ENCODE data around the gene CHST5. TPM values are rescaled to one million over a fixed set of nuclear protein-coding genes. Genes with fewer than 3 reads are reported as not detected.
"Not testable (repeated sequence)": the region's sequence is repeated elsewhere in the genome, so short reads cannot be mapped to it uniquely, and the experiment has no call there.

The CHST5 gene
- total RNA-seq, 1 donor, result 0.09 TPM

- H3K4me3 ChIP-seq (ENCODE audit: low read depth, low read length), result no peak overlapping the region
- peak; percentile 19 for DNase-seq (ENCODE audit: low read depth)
- no peak for TF ChIP-seq CTCF (IDR thresholded peaks at IDR 0.05; ENCODE audit: insufficient read depth, low read length)
These were observed 8.0 kb downstream of the CHST5 start for GRCh38 chr16:75527825-75528299.

GRCh38 chr16:75526032-75526790 lies 9.7 kb downstream of the CHST5 start:
- DNase-seq (ENCODE audit: low read depth), result no peak
- H3K4me3 ChIP-seq (ENCODE audit: low read depth, low read length), result no peak overlapping the region
- TF ChIP-seq CTCF (IDR thresholded peaks at IDR 0.05; ENCODE audit: insufficient read depth, low read length), result no peak

GRCh38 chr16:75519175-75519574 lies 16.7 kb downstream of the CHST5 start:
- no peak for TF ChIP-seq CTCF (IDR thresholded peaks at IDR 0.05; ENCODE audit: insufficient read depth, low read length)
- DNase-seq (ENCODE audit: low read depth), result no peak
- H3K4me3 ChIP-seq (ENCODE audit: low read depth, low read length), result no peak overlapping the region

GRCh38 chr16:75516189-75516966 lies 19.5 kb downstream of the CHST5 start:
- peak overlapping the region; percentile 82 for H3K4me3 ChIP-seq (ENCODE audit: low read depth, low read length)
- not testable (repeated sequence) for DNase-seq (ENCODE audit: low read depth)

DNA sequence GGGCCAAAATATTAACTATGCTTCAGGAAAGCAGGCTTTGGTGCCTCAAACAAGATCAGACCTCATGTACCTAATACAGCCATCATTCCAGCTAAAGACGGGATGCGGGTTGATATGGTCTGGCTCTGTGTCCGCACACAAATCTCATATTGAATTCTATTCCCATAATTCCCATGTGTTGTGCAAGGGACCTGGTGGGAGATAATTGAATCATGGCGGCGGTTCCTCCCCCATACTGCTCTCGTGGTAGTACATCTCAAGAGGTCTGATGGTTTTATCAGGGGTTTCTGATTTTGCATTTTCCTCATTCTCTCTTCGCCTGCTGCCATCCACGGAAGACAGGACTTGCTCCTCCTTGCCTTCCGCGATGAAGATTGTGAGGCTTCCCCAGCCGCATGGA lies 21.6 kb downstream of the CHST5 start:
- no peak overlapping the region for H3K4me3 ChIP-seq (ENCODE audit: low read depth, low read length)
- no peak for TF ChIP-seq CTCF (IDR thresholded peaks at IDR 0.05; ENCODE audit: insufficient read depth, low read length)
- no peak for DNase-seq (ENCODE audit: low read depth)

DNA sequence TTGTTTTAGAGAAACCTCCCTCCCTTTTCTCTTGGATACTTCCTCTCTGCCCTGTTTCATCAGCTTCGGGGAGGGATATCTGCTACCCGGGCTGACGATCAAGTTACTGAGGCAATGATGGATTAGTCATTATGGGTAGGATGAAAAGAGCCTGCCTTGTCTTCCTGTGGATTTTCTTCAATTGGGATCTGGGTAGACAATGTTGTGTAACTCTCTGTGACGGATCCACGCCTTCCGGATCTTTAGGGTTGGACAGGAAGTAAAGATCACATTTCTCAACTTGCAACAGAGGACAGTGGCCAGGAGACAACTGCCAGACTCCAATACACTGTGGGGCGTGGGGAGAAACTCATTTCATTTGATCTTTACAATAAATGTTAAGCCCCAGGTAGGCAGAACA lies 29.3 kb downstream of the CHST5 start:
- TF ChIP-seq CTCF (IDR thresholded peaks at IDR 0.05; ENCODE audit: insufficient read depth, low read length), result no peak
- DNase-seq (ENCODE audit: low read depth), result peak; percentile 92
- H3K4me3 ChIP-seq (ENCODE audit: low read depth, low read length), result no peak overlapping the region

DNA sequence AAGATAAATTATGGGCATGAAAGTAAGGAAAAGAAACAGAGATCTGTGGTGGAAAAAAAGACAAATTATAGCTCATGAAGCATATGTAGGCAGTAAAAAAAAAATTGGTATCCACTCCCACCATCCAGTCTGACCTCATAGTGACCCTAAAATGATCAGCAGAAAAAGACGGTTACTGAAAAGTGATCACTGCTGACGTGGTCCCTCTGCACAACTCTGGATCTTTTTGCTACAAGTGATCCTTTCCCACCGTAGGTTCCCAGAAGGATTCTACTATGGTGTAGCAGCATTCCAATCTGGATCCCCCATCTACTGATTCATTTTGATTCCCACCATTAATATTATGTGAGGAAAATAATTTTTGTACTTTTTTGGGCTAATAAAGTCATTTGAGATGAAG lies 29.8 kb downstream of the CHST5 start:
- no peak overlapping the region for H3K4me3 ChIP-seq (ENCODE audit: low read depth, low read length)
- no peak for DNase-seq (ENCODE audit: low read depth)
- no peak for TF ChIP-seq CTCF (IDR thresholded peaks at IDR 0.05; ENCODE audit: insufficient read depth, low read length)

Measured in fibroblast of the aortic adventitia (primary cell).